ENCODE results near the gene MMP15.

Gene MMP15

GRCh38 chr16:58019866-58020538 is 5.6 kb upstream of the MMP15 start:
- DNase-seq (ENCODE audit: low spot score) = no peak

DNA sequence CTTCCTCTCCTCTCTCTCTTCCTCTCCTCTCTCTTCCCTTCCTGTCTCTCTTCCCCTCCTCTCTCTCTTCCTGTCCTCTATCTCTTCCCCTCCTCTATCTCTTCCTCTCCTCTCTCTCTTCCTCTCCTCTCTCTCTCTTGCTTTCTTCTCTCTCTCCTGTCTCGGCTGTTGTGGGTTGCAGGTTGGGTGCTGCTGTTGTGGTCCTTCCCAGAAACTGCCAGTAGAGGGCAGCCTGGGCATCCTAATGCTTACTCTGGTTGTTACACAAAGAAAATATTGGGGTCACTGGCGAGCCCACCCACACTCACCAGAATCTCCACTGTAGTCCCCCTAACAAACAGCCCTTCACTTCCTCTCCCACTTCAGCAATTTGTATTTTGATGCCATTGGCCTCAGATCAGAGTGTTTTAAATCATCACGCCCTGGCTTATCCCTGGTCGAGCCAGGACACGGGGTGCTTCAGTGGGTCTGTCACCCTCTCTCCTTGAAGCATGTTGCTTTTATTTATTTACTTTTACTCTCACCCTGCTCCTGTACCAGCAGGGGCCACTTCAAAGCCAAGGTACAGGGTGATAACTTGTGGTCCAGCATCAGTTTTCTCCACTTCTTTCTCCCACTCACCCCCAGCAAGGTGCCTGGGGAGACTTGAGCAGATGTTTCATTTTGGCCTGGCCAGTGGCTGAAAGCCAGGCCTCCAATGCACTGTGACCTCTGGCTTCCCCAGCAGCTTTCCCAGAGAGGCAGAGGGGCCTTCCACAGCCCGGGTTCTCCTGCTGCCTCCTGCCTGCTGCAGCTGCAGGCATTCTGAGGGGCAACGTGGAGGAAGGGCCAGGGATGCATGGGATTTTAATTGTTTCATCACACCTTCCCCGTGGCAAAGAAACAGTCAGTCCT is 4.7 kb upstream of the MMP15 start:
- peak; percentile 72 for DNase-seq (ENCODE audit: low spot score)

GRCh38 chr16:58021661-58022551 is 3.6 kb upstream of the MMP15 start:
- DNase-seq (ENCODE audit: low spot score) = peak; percentile 57

- peak; percentile 87 for DNase-seq (ENCODE audit: low spot score)
Measured at GRCh38 chr16:58022601-58023371, 2.8 kb upstream of the MMP15 start.

DNA sequence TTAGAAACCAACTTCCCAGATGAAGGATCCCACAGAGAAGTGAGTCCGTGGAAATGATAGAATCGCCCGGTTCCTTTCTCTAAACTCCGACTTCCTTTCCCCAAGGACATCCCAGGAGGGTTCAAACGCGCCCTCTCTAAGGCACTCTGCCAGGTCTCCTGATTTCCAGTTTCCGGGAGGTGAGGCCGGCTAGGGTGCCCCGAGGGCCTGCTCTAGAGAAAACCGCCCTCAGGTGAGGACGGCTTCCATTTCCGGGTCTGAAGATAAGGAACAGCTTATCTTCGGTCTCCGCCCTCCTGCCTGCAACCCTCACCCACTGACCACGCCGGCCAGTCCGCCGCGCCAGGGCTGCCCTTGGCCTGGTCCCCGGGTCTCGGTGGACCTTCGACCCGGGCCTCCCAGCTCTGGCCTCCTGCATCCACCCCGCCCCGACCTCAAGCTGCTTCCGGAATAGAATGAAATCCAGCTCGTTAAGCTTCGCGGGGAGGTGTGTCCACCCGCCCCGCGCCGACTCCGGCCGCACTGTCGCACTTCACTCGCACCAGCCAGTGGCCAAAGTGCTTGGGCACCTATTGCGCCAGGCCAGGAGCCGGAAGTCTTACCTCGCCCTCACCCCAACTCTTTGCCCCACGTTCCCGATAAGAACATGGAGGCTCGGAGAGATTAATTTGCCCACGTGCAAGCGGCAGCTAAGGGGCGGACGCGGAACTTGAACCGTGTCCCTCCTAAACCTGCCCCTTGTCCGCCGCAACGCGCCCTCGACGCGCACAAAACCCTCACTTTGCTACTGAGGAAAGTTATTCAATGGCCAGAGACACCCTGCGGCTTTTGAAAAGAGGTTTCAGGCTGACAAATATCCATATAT is 836 bp upstream of the MMP15 start:
- peak; percentile 35 for DNase-seq (ENCODE audit: low spot score)

- DNase-seq (ENCODE audit: low spot score) = peak; percentile 80
Measured at GRCh38 chr16:58026139-58026704, 668 bp downstream of the MMP15 start.

DNA sequence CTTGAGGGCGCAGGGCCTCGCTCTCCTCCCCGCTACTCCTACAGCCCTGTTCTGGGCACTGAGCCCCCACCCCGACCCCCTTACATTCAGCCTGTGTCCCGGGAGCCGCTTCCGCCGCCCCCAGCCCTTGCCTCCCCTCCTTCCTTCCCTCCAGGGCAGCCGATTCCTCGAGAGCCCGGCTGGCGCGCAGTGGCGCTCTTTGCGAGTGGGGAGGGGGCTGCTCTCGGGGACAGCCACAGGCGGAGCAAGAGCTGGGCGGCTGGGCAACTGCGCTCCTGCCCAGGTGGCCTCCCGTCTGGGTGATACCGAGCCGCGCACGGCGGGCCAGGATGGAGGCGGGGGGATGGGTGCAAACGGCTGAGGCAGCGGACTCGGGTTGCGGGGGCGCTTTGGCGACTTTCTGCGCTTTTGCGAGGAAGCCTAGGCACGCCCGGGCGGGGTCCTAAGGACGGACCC is 1.2 kb downstream of the MMP15 start:
- DNase-seq (ENCODE audit: low spot score) = no peak

- peak; percentile 54 for DNase-seq (ENCODE audit: low spot score)
Measured at GRCh38 chr16:58027161-58027915, 1.8 kb downstream of the MMP15 start.

DNA sequence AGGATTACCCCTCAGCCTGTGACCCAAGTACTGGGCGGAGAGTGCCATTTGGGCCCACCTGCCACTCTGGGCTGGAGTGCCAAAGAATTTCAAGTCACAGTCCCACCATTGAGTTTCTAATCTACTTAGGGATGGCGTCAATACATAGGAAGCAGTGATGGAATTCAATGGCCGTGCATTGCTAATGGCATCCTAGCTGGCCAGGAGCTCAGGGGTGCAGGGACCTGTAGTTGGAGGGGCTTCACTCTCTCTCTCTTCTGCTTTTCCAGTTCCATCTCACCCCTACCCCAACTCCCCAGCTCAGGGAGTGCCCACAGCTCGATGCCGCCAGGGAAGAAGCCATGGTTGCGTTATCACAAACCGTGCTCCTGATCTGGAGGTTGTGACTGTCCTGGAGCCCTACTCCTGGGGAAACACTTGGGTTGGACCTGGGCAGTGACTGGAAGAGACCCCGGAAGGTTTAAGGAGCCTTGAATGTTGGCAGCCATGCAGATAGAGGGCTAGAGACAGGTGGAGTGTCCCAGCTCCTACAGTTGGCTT is 2.4 kb downstream of the MMP15 start:
- DNase-seq (ENCODE audit: low spot score) = no peak

GRCh38 chr16:58028541-58029070 is 3.1 kb downstream of the MMP15 start:
- no peak for DNase-seq (ENCODE audit: low spot score)

DNA sequence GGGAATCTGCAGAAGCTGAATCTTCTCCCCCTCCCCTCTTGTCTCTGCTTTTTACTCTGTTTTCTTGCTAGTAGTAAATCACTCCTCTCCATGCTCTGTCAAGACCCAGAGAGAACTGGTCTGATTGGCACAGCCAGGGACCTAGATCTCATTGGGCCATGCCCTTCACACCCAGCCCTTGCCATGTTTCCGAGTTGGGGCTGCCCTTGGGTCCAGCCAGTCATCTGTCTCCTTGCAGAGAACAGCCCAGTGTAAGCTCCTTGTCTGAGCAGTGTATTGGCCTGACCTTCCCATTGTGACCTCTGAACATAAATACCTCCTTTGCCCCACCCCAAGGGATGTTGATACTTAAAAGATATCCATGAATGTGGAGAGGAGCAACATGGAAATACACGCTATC is 3.9 kb downstream of the MMP15 start:
- DNase-seq (ENCODE audit: low spot score) = no peak

DNA sequence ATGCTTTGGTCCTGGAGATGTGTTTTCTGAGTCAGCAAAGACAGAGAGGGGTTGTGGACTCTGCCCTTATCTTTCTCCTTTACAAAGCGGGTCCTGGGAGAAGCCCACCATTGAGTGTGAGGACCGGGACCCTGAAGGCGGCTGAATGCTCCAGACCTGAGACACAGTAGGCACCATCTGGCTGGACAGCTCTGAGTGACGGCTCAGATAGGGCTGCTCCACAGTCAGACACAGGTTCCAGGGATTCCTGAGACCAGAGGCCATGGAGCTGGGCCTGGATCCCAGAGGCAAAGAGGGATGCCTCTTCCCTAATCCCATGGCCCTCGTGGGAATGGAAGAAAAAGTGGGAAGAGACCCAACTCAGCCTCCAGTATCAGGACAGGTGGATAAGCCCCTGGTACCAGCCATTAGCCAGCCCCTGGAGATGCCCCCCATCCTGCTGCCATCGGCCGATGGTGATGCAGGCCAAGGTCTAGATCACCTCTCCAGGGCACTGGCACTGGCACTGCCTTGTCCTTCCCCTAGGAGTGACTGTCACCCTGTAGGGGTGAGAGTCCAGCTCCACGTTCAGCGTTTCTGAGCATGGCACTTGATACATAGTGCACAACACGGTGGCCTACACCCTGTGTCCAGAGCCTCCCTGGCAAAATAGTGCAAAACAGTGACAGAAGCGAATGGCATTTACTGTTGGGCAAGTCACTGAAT is 4.7 kb downstream of the MMP15 start:
- DNase-seq (ENCODE audit: low spot score) = no peak

DNA sequence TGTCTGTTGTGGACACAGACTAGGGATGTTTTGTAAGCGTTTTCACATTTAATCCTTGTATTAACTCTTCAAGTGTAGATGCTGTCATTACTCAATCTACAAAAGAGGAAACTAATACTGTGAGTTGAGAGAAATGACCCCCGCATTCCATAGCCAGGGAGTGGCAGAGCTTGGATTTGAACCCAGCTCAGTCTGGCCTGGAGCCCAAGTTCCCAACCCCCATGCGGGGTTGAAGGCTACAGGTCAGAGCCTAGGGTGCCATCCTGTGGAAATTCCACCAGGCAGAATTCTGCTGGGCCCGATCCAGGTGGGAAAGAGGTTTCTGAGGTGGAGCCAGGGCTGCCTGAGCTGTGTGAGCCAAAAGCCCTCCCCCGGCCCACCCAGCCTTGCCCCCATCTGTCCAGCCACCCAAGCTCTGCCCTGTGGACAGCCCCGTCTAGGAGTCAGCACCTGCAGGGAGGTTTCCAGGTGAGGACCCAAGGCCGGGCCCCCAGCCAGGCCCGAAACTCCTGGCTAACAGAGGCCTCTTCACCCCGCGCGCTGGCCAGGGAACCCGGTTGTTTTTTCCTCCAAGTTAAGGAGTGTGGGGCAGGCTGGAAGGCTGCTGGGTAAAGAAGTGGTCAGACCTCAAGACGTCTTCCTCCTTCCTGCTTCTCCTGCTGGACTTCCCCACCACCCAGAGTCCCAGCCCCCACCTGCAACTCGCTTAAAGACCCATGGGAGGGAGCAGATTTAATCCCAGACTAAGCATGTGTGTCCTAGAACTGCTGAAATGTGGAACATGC is 5.7 kb downstream of the MMP15 start:
- no peak for DNase-seq (ENCODE audit: low spot score)

GRCh38 chr16:58032710-58033293 is 7.2 kb downstream of the MMP15 start:
- no peak for DNase-seq (ENCODE audit: low spot score)

DNA sequence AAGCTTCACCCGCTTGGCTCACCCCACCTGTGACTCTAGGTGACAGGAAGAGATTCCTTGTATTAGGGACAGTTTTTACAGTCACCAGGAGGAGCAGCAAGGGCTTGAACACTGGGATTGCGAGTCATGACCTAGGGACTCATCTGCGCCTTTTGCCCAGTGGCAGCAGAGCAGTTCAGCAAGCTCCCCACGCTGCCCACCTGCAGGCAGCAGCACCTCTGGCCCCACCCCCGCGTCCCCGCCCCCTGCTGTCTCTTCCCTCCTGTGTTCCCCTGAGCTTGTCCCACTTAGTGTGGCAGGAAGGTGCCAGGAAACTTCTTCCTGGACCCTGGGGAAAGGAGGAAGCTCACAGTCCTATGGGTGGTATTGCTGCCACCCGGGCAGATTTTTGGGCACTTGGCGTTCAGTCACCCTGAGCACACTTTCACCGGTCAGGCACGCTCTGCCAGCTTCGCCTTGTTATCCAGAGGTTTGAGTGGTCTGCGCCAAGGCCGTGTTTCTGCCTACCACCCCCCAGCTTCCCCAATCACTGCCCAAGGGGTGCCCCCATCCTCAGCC is 8.7 kb downstream of the MMP15 start:
- DNase-seq (ENCODE audit: low spot score) = no peak

GRCh38 chr16:58034774-58035173 is 9.2 kb downstream of the MMP15 start:
- no peak for DNase-seq (ENCODE audit: low spot score)
